ENCODE measurements around the gene GPC6. TPM values are rescaled to one million over a fixed set of nuclear protein-coding genes. Genes with fewer than 3 reads are reported as not detected.

GPC6 gene
- polyA plus RNA-seq, 2 of the 4 experiments (the other 2 are of a cell fraction) = 8.0 to 14.4 TPM

GRCh38 chr13:93635616-93636032 lies 409.0 kb downstream of the GPC6 start:
- no peak overlapping the region for H3K4me3 ChIP-seq
- no peaks in the 10 kb centered on the region for H3K4me1 ChIP-seq
- POLR2A ChIA-PET = no interaction called here
- H3K9me3 ChIP-seq = no peaks in the 10 kb centered on the region
- no peak for ATAC-seq
- no peak for FAIRE-seq
- CTCF ChIA-PET = no interaction called here
- TF ChIP-seq FOSB (CRISPR knock-in tag; IDR thresholded peaks at IDR 0.05) = no peak
- no peak for TF ChIP-seq CEBPB (IDR thresholded peaks at IDR 0.05)
- WGBS (ENCODE audit: missing lambda C conversion rate) = 17% methylated on average over 4 of the region's 4 CpGs
- no peak for DNase-seq (ENCODE audit: low read depth in 1 of 2, low spot score in 1 of 2)
- no peak overlapping the region for H3K4me2 ChIP-seq
- H3K27ac ChIP-seq = no peak overlapping the region

GRCh38 chr13:93637852-93638251 lies 411.2 kb downstream of the GPC6 start:
- ATAC-seq = no peak

GRCh38 chr13:93640452-93640851 lies 413.8 kb downstream of the GPC6 start:
- no peak overlapping the region for H3K4me2 ChIP-seq
- no peak overlapping the region for H3K27ac ChIP-seq
- CTCF ChIA-PET = no interaction called here
- no peak for TF ChIP-seq MYC (IDR thresholded peaks at IDR 0.05; ENCODE audit: borderline replicate concordance, low read length)
- no peak for TF ChIP-seq FOSB (CRISPR knock-in tag; IDR thresholded peaks at IDR 0.05)
- no peak for TF ChIP-seq ATOH8 (CRISPR knock-in tag; IDR thresholded peaks at IDR 0.05; ENCODE audit: low read depth)
- TF ChIP-seq TP53 (CRISPR knock-in tag; IDR thresholded peaks at IDR 0.05) = no peak
- no peak for TF ChIP-seq ZFP36 (IDR thresholded peaks at IDR 0.05; ENCODE audit: borderline replicate concordance, partially characterized antibody)
- TF ChIP-seq CHD4 (IDR thresholded peaks at IDR 0.05; ENCODE audit: borderline replicate concordance) = no peak
- TF ChIP-seq CBX8 (IDR thresholded peaks at IDR 0.05) = no peak
- TF ChIP-seq ELK1 (IDR thresholded peaks at IDR 0.05; ENCODE audit: low read depth, low read length) = no peak
- no peak for TF ChIP-seq HOXB13 (CRISPR knock-in tag; IDR thresholded peaks at IDR 0.05; ENCODE audit: low read depth)
- ATAC-seq = no peak
- no peaks in the 10 kb centered on the region for H3K4me1 ChIP-seq
- POLR2A ChIA-PET = no interaction called here
- no CpG with 5 or more reads among the region's 1 CpG for WGBS (ENCODE audit: missing lambda C conversion rate)
- no peak for DNase-seq (ENCODE audit: low read depth in 1 of 2, low spot score in 1 of 2)
- no peaks in the 10 kb centered on the region for H3K9me3 ChIP-seq
- no peak for FAIRE-seq
- H3K4me3 ChIP-seq = no peak overlapping the region

More at GRCh38 chr13:93637852-93638251, 411.2 kb downstream of the GPC6 start:
- TF ChIP-seq MAZ (IDR thresholded peaks at IDR 0.05; ENCODE audit: borderline replicate concordance, low read depth, low read length) (no peak), MAFK (IDR thresholded peaks at IDR 0.05; ENCODE audit: partially characterized antibody) (peak; percentile 65)
- Histone ChIP-seq H3K4me1 (no peaks in the 10 kb centered on the region), H3K9me3 (no peaks in the 10 kb centered on the region), H3K4me2 (no peak overlapping the region), H3K4me3 (no peak overlapping the region), H3K27ac (no peak overlapping the region)
- WGBS (ENCODE audit: missing lambda C conversion rate) = 46% methylated on average over 2 of the region's 2 CpGs
- FAIRE-seq (no peak), DNase-seq (ENCODE audit: low read depth in 1 of 2, low spot score in 1 of 2) (no peak)
- ChIA-PET CTCF (no interaction called here), POLR2A (no interaction called here)

GRCh38 chr13:93646245-93646644 lies 419.6 kb downstream of the GPC6 start:
- H3K4me2 ChIP-seq = no peak overlapping the region
- ChIA-PET CTCF (no interaction called here), POLR2A (no interaction called here)
- H3K4me1 ChIP-seq = no peaks in the 10 kb centered on the region
- no peak for DNase-seq (ENCODE audit: low read depth in 1 of 2, low spot score in 1 of 2)
- FAIRE-seq = no peak
- no peak overlapping the region for H3K27ac ChIP-seq
- H3K4me3 ChIP-seq = no peak overlapping the region
- 59% methylated on average over 7 of the region's 7 CpGs for WGBS (ENCODE audit: missing lambda C conversion rate)
- TF ChIP-seq E2F6 (IDR thresholded peaks at IDR 0.05; ENCODE audit: borderline replicate concordance, low read depth) (no peak), NFE2L2 (conservative IDR thresholded peaks at IDR 0.05; ENCODE audit: low read length) (no peak), NPAS2 (CRISPR knock-in tag; IDR thresholded peaks at IDR 0.05; ENCODE audit: borderline replicate concordance) (no peak), CHD4 (IDR thresholded peaks at IDR 0.05; ENCODE audit: borderline replicate concordance) (no peak), REST (IDR thresholded peaks at IDR 0.05) (no peak), CEBPB (IDR thresholded peaks at IDR 0.05) (no peak), CTCF (IDR thresholded peaks at IDR 0.05) (no peak), MYC (IDR thresholded peaks at IDR 0.05; ENCODE audit: borderline replicate concordance, low read length) (no peak), RCOR1 (IDR thresholded peaks at IDR 0.05; ENCODE audit: low read depth, low read length) (no peak), RARB (CRISPR knock-in tag; IDR thresholded peaks at IDR 0.05) (no peak), KDM1A (IDR thresholded peaks at IDR 0.05; ENCODE audit: low read depth) (no peak), ATOH8 (CRISPR knock-in tag; IDR thresholded peaks at IDR 0.05; ENCODE audit: low read depth) (no peak), JUNB (IDR thresholded peaks at IDR 0.05) (no peak)
- ATAC-seq = no peak
- no peaks in the 10 kb centered on the region for H3K9me3 ChIP-seq

All from A549 (cell line).